DND-41 (cell line): ENCODE measurements around the gene EMC10.
A peak's percentile ranks its signal among the peaks of the same experiment; 100 is the strongest.

Source experiments
- ATAC-seq: fragments of 200-7000 bp; cut with Tn5 transposase; 3 replicates; pipeline ENCODE4 v1.9.1; 2021; ENCODE audit warnings: low read depth; ENCODE audit not compliant: insufficient read depth
- DNase-seq: peaks from one replicate; pipeline ENCODE4 v3.0.0-alpha.2; 2020
- H2AFZ ChIP-seq: 2 replicates; pipeline ENCODE4 v1.6.0; 2012; ENCODE audit warnings: low read depth, low read length
- H3K27ac ChIP-seq: 2 replicates; pipeline ENCODE4 v1.5.1; 2012; ENCODE audit warnings: low read length, inconsistent platforms
- H3K27me3 ChIP-seq: fragments of 200-600 bp; sonication (generic); 2 replicates; pipeline ENCODE4 v1.6.0; 2012; ENCODE audit warnings: low read length, mild to moderate bottlenecking, inconsistent platforms; ENCODE audit not compliant: insufficient read depth, poor library complexity
- H3K36me3 ChIP-seq: 2 replicates; pipeline ENCODE4 v1.5.1; 2012; ENCODE audit warnings: low read length, inconsistent platforms; ENCODE audit not compliant: insufficient read depth
- H3K4me1 ChIP-seq: 2 replicates; pipeline ENCODE4 v1.5.1; 2012; ENCODE audit warnings: mild to moderate bottlenecking, low read length; ENCODE audit not compliant: insufficient read depth
- H3K4me2 ChIP-seq: 2 replicates; pipeline ENCODE4 v1.6.0; 2012; ENCODE audit warnings: mild to moderate bottlenecking, moderate library complexity, low read length, inconsistent platforms; ENCODE audit not compliant: insufficient read depth
- H3K4me3 ChIP-seq, 2 experiments: fragments of 200-600 bp in 1 of 2; shearing (Covaris generic) in 1 of 2; 2 replicates each; pipeline ENCODE4 v1.5.1; 2012 to 2016; ENCODE audit warnings: inconsistent platforms in 2 of 2, low read length in 2 of 2, mild to moderate bottlenecking in 2 of 2, low read depth in 1 of 2, moderate library complexity in 1 of 2
- H3K79me2 ChIP-seq: 2 replicates; pipeline ENCODE4 v1.6.0; 2012; ENCODE audit warnings: low read length, inconsistent platforms; ENCODE audit not compliant: insufficient read depth
- H3K9ac ChIP-seq: 2 replicates; pipeline ENCODE4 v1.6.0; 2012; ENCODE audit warnings: low read depth, mild to moderate bottlenecking, inconsistent platforms, low read length, moderate library complexity
- H3K9me3 ChIP-seq: 2 replicates; pipeline ENCODE4 v1.5.1; 2012; ENCODE audit warnings: low read length, moderate library complexity, mild to moderate bottlenecking, inconsistent platforms; ENCODE audit not compliant: insufficient read depth, severe bottlenecking
- H4K20me1 ChIP-seq: 2 replicates; pipeline ENCODE4 v1.6.0; 2012; ENCODE audit warnings: low read length; ENCODE audit not compliant: insufficient read depth
- CTCF ChIP-seq: IDR thresholded peaks from 2 replicates; pipeline ENCODE4 v1.5.1; 2012; ENCODE audit warnings: borderline replicate concordance, low read length, moderate library complexity, mild to moderate bottlenecking; ENCODE audit not compliant: poor library complexity, severe bottlenecking; ENCODE audit errors: extremely low read depth
- EZH2 ChIP-seq: IDR thresholded peaks from 3 replicates; pipeline ENCODE4 v1.6.1; 2012; ENCODE audit warnings: borderline replicate concordance, low read depth, mild to moderate bottlenecking, moderate library complexity, low read length, inconsistent platforms; ENCODE audit not compliant: severe bottlenecking

EMC10 gene

DNA sequence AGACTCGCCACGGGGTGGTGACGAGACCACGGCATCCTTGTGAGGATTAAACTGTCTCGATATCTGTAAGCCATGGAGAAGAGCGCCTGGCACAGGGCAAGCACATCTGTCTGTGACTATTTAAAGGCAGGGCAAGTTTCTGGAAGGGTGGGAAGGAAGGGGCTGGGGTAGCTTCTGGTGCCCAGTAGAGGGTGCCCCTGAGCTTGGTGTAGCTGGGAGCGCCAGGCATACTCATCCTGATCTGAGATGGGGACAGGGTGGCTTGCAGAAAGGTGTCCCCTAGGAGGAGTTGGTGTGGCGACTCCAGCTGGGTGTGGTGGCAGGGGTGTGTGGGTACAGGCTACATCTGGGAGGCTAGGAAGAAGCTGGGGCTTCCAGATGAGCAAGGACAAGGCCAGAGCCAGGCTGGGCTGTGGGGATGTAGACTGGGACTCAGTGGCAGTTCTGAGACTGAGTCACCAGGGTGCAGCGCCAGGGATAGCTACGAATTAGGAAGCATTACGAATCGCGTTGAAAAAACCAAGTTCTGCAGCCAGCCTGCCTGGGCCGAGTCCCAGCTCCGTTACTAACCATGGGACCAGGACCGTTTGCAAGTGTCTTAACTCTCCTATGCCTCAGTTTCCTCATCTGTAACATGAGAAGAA is 60.5 kb downstream of the EMC10 start:
- H3K27me3 ChIP-seq: no peaks in the 10 kb centered on the region
- TF ChIP-seq CTCF (peak; percentile 10), EZH2 (no peak)
- no peaks in the 10 kb centered on the region for H4K20me1 ChIP-seq

GRCh38 chr19:50537306-50537685 is 61.0 kb downstream of the EMC10 start:
- DNase-seq (no peak), ATAC-seq (no peak)
- Histone ChIP-seq H3K27ac (no peak overlapping the region), H4K20me1 (no peaks in the 10 kb centered on the region), H3K4me2 (no peak overlapping the region), H3K27me3 (no peaks in the 10 kb centered on the region), H3K9me3 (peaks cover 9% of the 10 kb centered on the region), H3K79me2 (no peaks in the 10 kb centered on the region), H3K36me3 (no peaks in the 10 kb centered on the region), H3K4me1 (no peaks in the 10 kb centered on the region), H2AFZ (no peak overlapping the region), H3K9ac (no peak overlapping the region), H3K4me3 (no peak overlapping the region)
- TF ChIP-seq CTCF (no peak), EZH2 (no peak)

More for the DNA sequence above, 60.5 kb downstream of the EMC10 start:
- no peak overlapping the region for H3K4me3 ChIP-seq
- no peak overlapping the region for H2AFZ ChIP-seq
- H3K9me3 ChIP-seq: peaks cover 10% of the 10 kb centered on the region
- H3K4me1 ChIP-seq: no peaks in the 10 kb centered on the region
- no peak overlapping the region for H3K4me2 ChIP-seq
- H3K27ac ChIP-seq: no peak overlapping the region
- no peaks in the 10 kb centered on the region for H3K79me2 ChIP-seq
- no peak for DNase-seq
- ATAC-seq: no peak
- no peaks in the 10 kb centered on the region for H3K36me3 ChIP-seq
- no peak overlapping the region for H3K9ac ChIP-seq

- Histone ChIP-seq H3K4me2 (no peak overlapping the region), H3K4me1 (no peaks in the 10 kb centered on the region), H3K9ac (no peak overlapping the region), H3K9me3 (peaks cover 4% of the 10 kb centered on the region), H3K36me3 (no peaks in the 10 kb centered on the region), H4K20me1 (no peaks in the 10 kb centered on the region), H3K27me3 (no peaks in the 10 kb centered on the region), H2AFZ (no peak overlapping the region), H3K79me2 (no peaks in the 10 kb centered on the region), H3K27ac (no peak overlapping the region), H3K4me3 (no peak overlapping the region)
- DNase-seq (peak; percentile 16), ATAC-seq (no peak)
- no peak for TF ChIP-seq EZH2
- TF ChIP-seq CTCF: peak; percentile 50
These were observed 61.5 kb downstream of the EMC10 start for GRCh38 chr19:50537769-50538230.
